Aorta (tissue), 5 donors: Measurements from ENCODE around the gene SPPL3. TPM values are rescaled to one million over a fixed set of nuclear protein-coding genes. Genes with fewer than 3 reads are reported as not detected.

Experiments
- ATAC-seq: fragments of 200-7000 bp; cut with Tn5 transposase; one replicate; pipeline ENCODE4 v1.9.1; 2022; ENCODE audit warnings: moderate library complexity; ENCODE audit not compliant: low FRiP score
- DNase-seq, 2 donors: peaks; one replicate each; pipeline ENCODE4 v3.0.0-alpha.2; 2020
- H3K27ac ChIP-seq, 2 donors: one replicate each; pipeline ENCODE4 v1.5.1; 2013; ENCODE audit warnings: low read length in 2 of 2, mild to moderate bottlenecking in 2 of 2, moderate library complexity in 2 of 2, control low read depth in 1 of 2, inconsistent platforms in 1 of 2, low read depth in 1 of 2
- H3K27me3 ChIP-seq, 2 donors: one replicate each; pipeline ENCODE4 v1.6.1; 2013; ENCODE audit warnings: control low read depth in 1 of 2, low read length in 1 of 2, mild to moderate bottlenecking in 1 of 2, moderate library complexity in 1 of 2; ENCODE audit not compliant: insufficient read depth in 2 of 2, control insufficient read depth in 1 of 2
- H3K36me3 ChIP-seq, 2 donors: one replicate each; pipeline ENCODE4 v1.6.1; 2013; ENCODE audit warnings: control low read depth in 1 of 2, low read length in 1 of 2, mild to moderate bottlenecking in 1 of 2; ENCODE audit not compliant: insufficient read depth in 2 of 2, control insufficient read depth in 1 of 2
- H3K4me1 ChIP-seq, 2 donors: one replicate each; pipeline ENCODE4 v1.6.1; 2013; ENCODE audit warnings: low read length in 2 of 2, control low read depth in 1 of 2, mild to moderate bottlenecking in 1 of 2, moderate library complexity in 1 of 2; ENCODE audit not compliant: insufficient read depth in 2 of 2, control insufficient read depth in 1 of 2
- H3K4me3 ChIP-seq, 2 donors: one replicate each; pipeline ENCODE4 v1.5.1; 2013; ENCODE audit warnings: low read length in 2 of 2, control low read depth in 1 of 2, mild to moderate bottlenecking in 1 of 2
- H3K9me3 ChIP-seq: one replicate; pipeline ENCODE4 v1.6.1; 2013; ENCODE audit warnings: mild to moderate bottlenecking, low read length; ENCODE audit not compliant: control insufficient read depth
- WGBS, 2 donors: extraction: QIAGEN DNeasy Blood & Tissue Kit; methylation state at CpG; one replicate each; pipeline ENCODE4 v1.1.7; 2013; 5-methylcytosine and 5-hydroxymethylcytosine counted together
- intact Hi-C, 2 donors: fragments of 100-400 bp; cut with DNase I; formaldehyde crosslinking; loops; one replicate each; pipeline versions ENCODE4 v1.14.2 to v1.15.0; 2022
- polyA plus RNA-seq, 2 donors: library from polyadenylated mRNA; stranded (reverse); fragments of 200-250 nt; gene quantifications; one replicate each; pipeline ENCODE4 v1.2.3, GENCODE V29; 2013
- total RNA-seq, 2 donors: library from RNA; stranded (reverse); fragmentation: NEBNext Ultra II Directional; extraction: Animal tissue kit (Norgen Biotek cat#: 25700); gene quantifications; one replicate each; pipeline ENCODE4 v1.2.1, GENCODE V29; 2021
- donor health status: healthy with polysubstance abuse.
- donor health status: Bipolar disorder and iron deficiency.
- donor health status: DM: no; HTN: no; CAD: no.
- donor health status: DM: no; HTN: no; CAD: no.
- donor health status: DM: yes; HTN: yes; CAD: no.

SPPL3 gene
- total and polyA plus RNA-seq, 4 donors: 5.4 to 48.9 (median 27.4) TPM

DNA sequence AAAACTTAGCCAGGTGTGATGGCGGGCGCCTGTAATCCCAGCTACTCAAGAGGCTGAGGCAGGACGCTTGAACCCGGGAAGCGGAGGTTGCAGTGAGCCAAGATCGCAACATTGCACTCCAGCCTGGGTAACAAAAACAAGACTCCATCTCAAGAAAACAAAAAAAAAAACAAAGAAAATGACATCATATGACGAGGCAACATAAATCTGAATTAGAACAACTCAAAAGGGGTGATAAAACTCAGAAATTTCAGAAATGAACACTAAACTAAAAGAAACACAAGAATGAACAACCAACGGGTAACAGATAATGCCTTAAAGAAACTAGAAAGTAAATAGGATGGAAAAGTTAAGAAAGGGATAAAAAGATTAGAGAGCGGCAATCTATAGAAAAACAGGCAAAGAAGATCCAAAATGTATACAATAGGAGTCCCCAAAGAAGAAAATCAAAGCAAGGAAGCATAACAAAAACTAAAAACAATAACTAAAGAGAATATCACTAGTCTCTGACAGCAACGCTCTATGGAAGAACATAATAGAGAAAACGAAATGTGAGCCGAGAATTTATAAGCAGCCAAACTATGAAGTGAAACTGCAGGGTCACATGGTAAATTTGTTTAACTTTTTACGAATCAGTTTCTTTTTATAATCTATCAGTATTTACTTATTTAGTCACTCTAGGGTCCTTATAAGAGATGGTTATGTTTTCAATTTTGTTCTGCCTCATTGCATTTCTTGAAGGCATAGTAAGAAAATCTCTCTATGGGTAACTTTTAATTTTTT lies 45.7 kb downstream of the SPPL3 start:
- intact Hi-C loops: loop anchor here in 1 of 2 donors (10.0 kb wide), 1 partner anchor 116 kb away; the partner anchor contains the start of gene HNF1A
- H3K9me3 ChIP-seq: no peaks in the 10 kb centered on the region
- DNase-seq (no peak), ATAC-seq (no peak)
- H3K27ac ChIP-seq: no peak overlapping the region
- peaks cover 0 to 4% of the 10 kb centered on the region in 2 donors for H3K4me1 ChIP-seq
- no peaks in the 10 kb centered on the region for H3K36me3 ChIP-seq
- no peak overlapping the region for H3K4me3 ChIP-seq
- H3K27me3 ChIP-seq: no peaks in the 10 kb centered on the region
- 94 to 95% methylated on average over 13 of the region's 13 CpGs for WGBS, 2 donors

DNA sequence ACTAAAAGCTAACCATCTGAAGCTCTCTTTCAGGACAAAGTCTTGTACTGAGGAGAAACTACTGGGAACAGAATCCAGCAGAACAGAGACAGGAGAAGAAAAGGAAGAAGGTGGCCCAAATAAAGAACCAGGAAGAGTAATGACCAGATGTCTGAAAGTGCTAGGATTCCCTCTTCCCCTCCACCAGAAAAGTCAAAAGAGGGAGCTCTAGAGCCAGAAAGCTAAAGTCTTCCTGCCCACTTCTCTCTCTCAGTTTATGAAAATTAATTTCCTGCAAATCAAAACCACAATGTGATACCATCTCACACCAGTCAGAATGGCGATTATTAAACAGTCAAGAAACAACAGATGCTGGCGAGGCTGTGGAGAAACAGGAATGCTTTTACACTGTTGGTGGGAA lies 47.2 kb downstream of the SPPL3 start:
- Histone ChIP-seq H3K27ac (no peak overlapping the region), H3K4me3 (no peak overlapping the region), H3K36me3 (no peaks in the 10 kb centered on the region), H3K27me3 (no peaks in the 10 kb centered on the region), H3K9me3 (no peaks in the 10 kb centered on the region), H3K4me1 (peaks cover 0 to 4% of the 10 kb centered on the region in 2 donors)
- ATAC-seq: no peak
- intact Hi-C loops: loop anchor here in 1 of 2 donors (10.0 kb wide), 1 partner anchor 118 kb away; the partner anchor contains the start of gene HNF1A
- no peak for DNase-seq
- 66 to 85% methylated on average over 2 of the region's 2 CpGs for WGBS, 2 donors

DNA sequence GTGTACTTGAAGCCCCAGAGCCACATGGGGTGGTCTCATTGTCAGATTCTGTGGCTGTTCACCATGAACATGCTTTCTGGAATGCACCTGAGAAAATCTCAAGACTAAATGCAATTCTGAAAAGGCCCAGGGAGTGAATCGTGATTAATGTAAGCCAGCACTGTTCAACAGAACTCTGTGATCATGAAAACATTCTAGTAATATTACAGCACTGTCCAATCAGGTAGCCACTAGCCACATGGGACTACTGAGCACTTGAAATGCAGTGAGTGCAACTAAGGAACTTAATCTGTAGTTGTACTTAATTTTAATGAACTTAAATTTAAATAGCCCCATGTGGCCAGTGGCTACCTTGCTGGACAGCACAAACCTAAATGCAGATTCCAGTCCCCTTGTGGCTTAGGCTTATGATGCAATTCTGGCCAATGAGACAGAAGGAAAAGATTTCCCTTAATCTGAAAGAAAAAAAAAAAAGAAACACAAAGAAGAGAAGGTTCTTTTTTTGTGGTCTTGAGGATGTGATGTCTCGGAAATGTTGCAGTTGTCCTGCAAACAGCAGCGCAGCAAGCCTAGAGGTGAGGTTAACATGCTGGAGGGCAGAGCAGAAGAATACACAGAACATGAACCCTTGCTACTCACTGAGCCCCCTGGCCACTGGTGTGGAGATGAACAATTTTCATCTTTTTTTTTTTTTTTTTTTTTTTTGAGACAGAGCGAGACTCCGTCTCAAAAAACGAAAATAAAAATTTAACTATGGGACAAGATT lies 48.2 kb downstream of the SPPL3 start:
- H3K27ac ChIP-seq: no peak overlapping the region
- no peaks in the 10 kb centered on the region for H3K36me3 ChIP-seq
- no peak overlapping the region for H3K4me3 ChIP-seq
- no peaks in the 10 kb centered on the region for H3K27me3 ChIP-seq
- no peak for DNase-seq
- peaks cover 1 to 4% of the 10 kb centered on the region in 2 donors for H3K4me1 ChIP-seq
- H3K9me3 ChIP-seq: no peaks in the 10 kb centered on the region
- intact Hi-C loops: loop anchor here in 1 of 2 donors (10.0 kb wide), 1 partner anchor 119 kb away; the partner anchor contains the start of gene HNF1A
- no peak for ATAC-seq
- 79 to 80% methylated on average over 6 of the region's 6 CpGs for WGBS, 2 donors

DNA sequence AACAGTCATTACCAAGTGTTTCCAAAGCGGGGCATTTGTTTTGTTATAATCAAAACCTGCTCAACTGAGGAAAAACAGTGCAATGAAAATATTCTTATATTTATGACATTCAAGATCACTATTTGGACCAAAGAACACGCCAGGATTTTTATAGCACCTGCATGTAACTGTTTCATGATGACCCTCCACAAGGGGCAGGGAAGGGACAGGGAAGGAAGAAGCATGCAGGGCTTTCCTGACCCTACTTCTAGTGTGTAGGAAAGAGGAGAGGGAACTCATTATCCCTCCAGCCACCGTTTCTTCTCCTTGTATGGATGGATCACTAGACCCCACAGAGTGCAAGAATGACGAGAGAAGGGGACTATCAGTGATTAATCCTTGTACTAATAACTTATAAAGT lies 49.4 kb downstream of the SPPL3 start:
- H3K9me3 ChIP-seq: no peaks in the 10 kb centered on the region
- H3K27me3 ChIP-seq: no peaks in the 10 kb centered on the region
- DNase-seq (no peak), ATAC-seq (no peak)
- intact Hi-C loops: loop anchor here in 1 of 2 donors (10.0 kb wide), 1 partner anchor 120 kb away; the partner anchor contains the start of gene HNF1A
- H3K4me1 ChIP-seq: peaks cover 2 to 4% of the 10 kb centered on the region in 2 donors
- no peaks in the 10 kb centered on the region for H3K36me3 ChIP-seq
- 81 to 85% methylated on average over 4 of the region's 4 CpGs for WGBS, 2 donors
- H3K27ac ChIP-seq: no peak overlapping the region
- no peak overlapping the region for H3K4me3 ChIP-seq

DNA sequence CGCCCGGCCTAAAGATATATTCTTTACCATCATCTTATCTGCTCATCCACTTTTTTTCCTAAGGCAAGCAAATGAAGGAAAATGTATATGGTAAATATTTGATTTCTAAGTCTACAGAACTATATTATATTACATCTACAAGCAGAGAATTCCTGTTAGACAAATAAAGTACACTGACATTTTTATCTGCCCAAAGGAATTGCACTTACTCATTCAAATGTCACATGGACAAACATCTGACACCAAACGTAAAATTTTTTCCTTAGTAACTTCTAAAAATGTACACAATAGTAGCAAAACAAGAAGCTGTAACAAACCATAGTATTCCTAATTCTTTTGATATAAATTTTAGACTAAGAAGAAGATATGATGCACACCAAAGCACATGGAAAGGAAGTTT lies 51.0 kb downstream of the SPPL3 start:
- peaks cover 2 to 7% of the 10 kb centered on the region in 2 donors for H3K4me1 ChIP-seq
- 66% methylated on average over 3 of the region's 3 CpGs for WGBS, 2 donors
- ATAC-seq: no peak

DNA sequence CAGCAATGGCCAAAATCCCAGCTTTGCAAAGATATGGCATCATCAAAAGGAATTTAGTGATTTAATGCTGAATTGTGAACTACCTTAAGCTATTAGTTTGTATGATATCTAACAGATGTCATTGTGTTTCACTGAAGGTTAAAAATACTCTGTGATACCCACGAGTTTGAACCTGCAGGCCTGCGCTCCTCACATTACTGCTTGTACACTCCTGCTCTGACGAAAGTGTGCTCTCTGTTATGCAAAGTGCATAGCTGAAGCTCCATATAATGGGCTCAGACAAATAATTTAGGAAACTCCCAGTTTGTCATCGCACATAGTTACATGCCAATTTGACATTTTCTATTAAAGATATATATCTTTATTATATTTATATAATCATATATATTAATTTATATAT lies 52.2 kb downstream of the SPPL3 start:
- Histone ChIP-seq H3K36me3 (no peaks in the 10 kb centered on the region), H3K27me3 (no peaks in the 10 kb centered on the region), H3K4me3 (no peak overlapping the region), H3K4me1 (peaks cover 2 to 7% of the 10 kb centered on the region in 2 donors), H3K27ac (no peak overlapping the region), H3K9me3 (no peaks in the 10 kb centered on the region)
- WGBS, 2 donors: 71 to 73% methylated on average over 4 of the region's 4 CpGs
- DNase-seq (no peak), ATAC-seq (no peak)
- intact Hi-C loops: loop anchor here in 1 of 2 donors (10.0 kb wide), 1 partner anchor 123 kb away; the partner anchor contains the start of gene HNF1A

More for the DNA sequence above, 51.0 kb downstream of the SPPL3 start:
- Histone ChIP-seq H3K27me3 (no peaks in the 10 kb centered on the region), H3K36me3 (no peaks in the 10 kb centered on the region), H3K27ac (no peak overlapping the region), H3K4me3 (no peak overlapping the region), H3K9me3 (no peaks in the 10 kb centered on the region)
- no peak for DNase-seq
- intact Hi-C loops: loop anchor here in 1 of 2 donors (10.0 kb wide), 1 partner anchor 122 kb away; the partner anchor contains the start of gene HNF1A

DNA sequence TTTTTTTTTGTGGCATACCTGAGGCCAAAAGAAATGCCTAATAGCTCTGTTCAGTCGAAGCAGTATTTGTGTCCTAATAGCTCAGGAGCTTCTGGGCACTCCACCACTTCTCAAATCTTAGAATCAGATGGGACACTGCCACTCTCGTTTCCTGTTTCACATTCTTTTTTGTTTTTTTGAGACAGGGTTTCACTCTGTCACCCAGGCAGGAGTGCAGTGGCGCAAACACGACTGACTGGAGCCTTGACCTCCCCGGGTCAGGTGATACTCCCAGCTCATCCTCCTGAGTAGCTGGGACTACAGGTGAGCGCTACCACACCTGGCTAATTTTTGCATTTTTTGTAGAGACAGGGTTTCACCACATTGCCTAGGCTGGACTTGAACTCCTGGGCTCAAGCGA lies 52.7 kb downstream of the SPPL3 start:
- DNase-seq: no peak
- H3K4me3 ChIP-seq: no peak overlapping the region
- ATAC-seq: no peak
- intact Hi-C loops: loop anchor here in 1 of 2 donors (10.0 kb wide), 1 partner anchor 123 kb away; the partner anchor contains the start of gene HNF1A
- no peaks in the 10 kb centered on the region for H3K9me3 ChIP-seq
- 81 to 85% methylated on average over 7 of the region's 7 CpGs for WGBS, 2 donors
- no peak overlapping the region for H3K27ac ChIP-seq
- no peaks in the 10 kb centered on the region for H3K27me3 ChIP-seq
- peaks cover 2 to 7% of the 10 kb centered on the region in 2 donors for H3K4me1 ChIP-seq
- no peaks in the 10 kb centered on the region for H3K36me3 ChIP-seq

DNA sequence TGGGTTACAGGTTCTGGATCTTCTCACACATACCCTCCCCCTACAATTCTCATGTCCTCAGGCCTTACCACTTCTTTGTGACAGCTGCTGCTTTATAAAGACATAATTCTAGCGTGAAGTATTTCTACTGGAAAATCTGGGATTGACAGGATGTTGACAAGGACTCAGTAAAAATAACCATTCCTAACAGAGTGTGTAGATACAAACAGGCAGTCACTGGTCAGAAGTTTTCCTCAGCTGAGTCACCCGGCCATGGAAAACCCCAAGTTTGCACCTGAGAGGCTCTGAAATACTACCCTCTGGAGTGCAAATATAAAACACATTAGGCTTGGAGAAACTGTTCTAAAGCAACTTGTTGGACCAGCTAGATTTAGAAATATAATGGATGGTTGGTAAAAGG lies 54.4 kb downstream of the SPPL3 start:
- ATAC-seq (no peak), DNase-seq (no peak)
- Histone ChIP-seq H3K27me3 (no peaks in the 10 kb centered on the region), H3K27ac (peak overlapping the region in 1 of 2 donors; percentile 40), H3K4me3 (no peak overlapping the region), H3K4me1 (peaks cover 2 to 4% of the 10 kb centered on the region in 2 donors), H3K9me3 (no peaks in the 10 kb centered on the region), H3K36me3 (no peaks in the 10 kb centered on the region)
- intact Hi-C loops: loop anchor here in 1 of 2 donors (10.0 kb wide), 1 partner anchor 125 kb away; the partner anchor contains the start of gene HNF1A
- WGBS, 2 donors: 5 to 6% methylated on average over 2 of the region's 2 CpGs
